ENCODE results near the gene TXNL4A.

GRCh38 chr18:79954791-79955190 is 33.6 kb downstream of the TXNL4A start:
- TF ChIP-seq POLR2AphosphoS5 (IDR thresholded peaks at IDR 0.05; ENCODE audit: low read depth, low read length) (no peak), YY1 (IDR thresholded peaks at IDR 0.05; ENCODE audit: extremely low read depth, insufficient replicate concordance, low read depth, low read length) (no peak), CTCF (IDR thresholded peaks at IDR 0.05 in 2 of 3, conservative IDR thresholded peaks at IDR 0.05 in 1 of 3; ENCODE audit: borderline replicate concordance in 1 of 3, insufficient read depth in 1 of 3, low read depth in 2 of 3, low read length in 2 of 3) (no peak), SIN3A (IDR thresholded peaks at IDR 0.05; ENCODE audit: low read depth) (no peak), REST (IDR thresholded peaks at IDR 0.05; ENCODE audit: low read depth) (no peak), ZNF274 (IDR thresholded peaks at IDR 0.05; ENCODE audit: low read depth, low read length) (no peak), EZH2phosphoT487 (IDR thresholded peaks at IDR 0.05; ENCODE audit: borderline replicate concordance) (no peak), CEBPB (IDR thresholded peaks at IDR 0.05; ENCODE audit: low read depth) (no peak), EGR1 (IDR thresholded peaks at IDR 0.05; ENCODE audit: low read depth) (no peak), FOSL1 (IDR thresholded peaks at IDR 0.05; ENCODE audit: low read depth) (no peak), ELF1 (IDR thresholded peaks at IDR 0.05; ENCODE audit: borderline replicate concordance, low read depth) (no peak), JUND (IDR thresholded peaks at IDR 0.05) (no peak), SP1 (IDR thresholded peaks at IDR 0.05; ENCODE audit: low read depth) (no peak)
- TF ChIP-seq, protein P1, sequence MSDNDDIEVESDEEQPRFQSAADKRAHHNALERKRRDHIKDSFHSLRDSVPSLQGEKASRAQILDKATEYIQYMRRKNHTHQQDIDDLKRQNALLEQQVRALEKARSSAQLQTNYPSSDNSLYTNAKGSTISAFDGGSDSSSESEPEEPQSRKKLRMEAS (IDR thresholded peaks at IDR 0.05) = no peak
